Nephron (organoid): ENCODE results near the gene HDAC3.

ENCODE experiments used
- H3K27ac Mint-ChIP-seq, 3 experiments: 2 replicates each; pipeline ENCODE4 v1.8.0; 2020; ENCODE audit warnings: mixed read lengths in 3 of 3, mild to moderate bottlenecking in 2 of 3, moderate library complexity in 1 of 3
- H3K27me3 Mint-ChIP-seq: 2 replicates; pipeline ENCODE4 v1.8.0; 2021; ENCODE audit warnings: low read depth, mild to moderate bottlenecking, moderate library complexity, mixed read lengths
- H3K36me3 Mint-ChIP-seq: 2 replicates; pipeline ENCODE4 v1.8.0; 2020; ENCODE audit warnings: low read depth, mixed read lengths
- H3K4me1 Mint-ChIP-seq: 2 replicates; pipeline ENCODE4 v1.8.0; 2020; ENCODE audit warnings: mixed read lengths
- H3K4me3 Mint-ChIP-seq, 3 experiments: 2 replicates each; pipeline ENCODE4 v1.8.0; 2020; ENCODE audit warnings: mild to moderate bottlenecking in 3 of 3, mixed read lengths in 3 of 3, moderate library complexity in 2 of 3
- H3K9me3 Mint-ChIP-seq: 2 replicates; pipeline ENCODE4 v1.8.0; 2020; ENCODE audit warnings: mixed read lengths
- CTCF ChIP-seq, 3 experiments: fragments of 200-600 bp; sonication (generic); IDR thresholded peaks; one replicate each; pipeline ENCODE4 v1.5.0; 2021; ENCODE audit warnings: antibody characterized with exemption in 3 of 3; ENCODE audit not compliant: unreplicated experiment in 3 of 3

Gene HDAC3

GRCh38 chr5:141672841-141673813 is 36.5 kb upstream of the HDAC3 start:
- H3K4me1 Mint-ChIP-seq, result no peaks in the 10 kb centered on the region

GRCh38 chr5:141672071-141672840 is 35.6 kb upstream of the HDAC3 start:
- no peaks in the 10 kb centered on the region for H3K9me3 Mint-ChIP-seq
- no peak overlapping the region for H3K4me3 Mint-ChIP-seq
- peaks cover 4% of the 10 kb centered on the region for H3K27me3 Mint-ChIP-seq
- no peak overlapping the region for H3K27ac Mint-ChIP-seq
- TF ChIP-seq CTCF (IDR thresholded peaks at IDR 0.05; ENCODE audit: unreplicated experiment in 3 of 3), result no peak
- H3K36me3 Mint-ChIP-seq, result peaks cover 7% of the 10 kb centered on the region
- H3K4me1 Mint-ChIP-seq, result no peaks in the 10 kb centered on the region

More at GRCh38 chr5:141672841-141673813, 36.5 kb upstream of the HDAC3 start:
- Mint-ChIP-seq H3K36me3 (peaks cover 10% of the 10 kb centered on the region), H3K27me3 (peaks cover 7% of the 10 kb centered on the region), H3K9me3 (no peaks in the 10 kb centered on the region), H3K4me3 (no peak overlapping the region), H3K27ac (peak overlapping the region in 2 of 3 experiments; percentile 6 to 64)
- TF ChIP-seq CTCF (IDR thresholded peaks at IDR 0.05; ENCODE audit: unreplicated experiment in 3 of 3), result no peak

- no peaks in the 10 kb centered on the region for H3K9me3 Mint-ChIP-seq
- no peak for TF ChIP-seq CTCF (IDR thresholded peaks at IDR 0.05; ENCODE audit: unreplicated experiment in 3 of 3)
Measured at GRCh38 chr5:141669520-141669919, 32.9 kb upstream of the HDAC3 start.

GRCh38 chr5:141668601-141669265 is 32.1 kb upstream of the HDAC3 start:
- Mint-ChIP-seq H3K4me1 (no peaks in the 10 kb centered on the region), H3K27me3 (peaks cover 7% of the 10 kb centered on the region), H3K27ac (no peak overlapping the region), H3K9me3 (no peaks in the 10 kb centered on the region), H3K36me3 (peaks cover 6% of the 10 kb centered on the region), H3K4me3 (no peak overlapping the region)
- TF ChIP-seq CTCF (IDR thresholded peaks at IDR 0.05; ENCODE audit: unreplicated experiment in 3 of 3), result no peak

More at GRCh38 chr5:141669520-141669919, 32.9 kb upstream of the HDAC3 start:
- Mint-ChIP-seq H3K36me3 (peaks cover 6% of the 10 kb centered on the region), H3K4me1 (no peaks in the 10 kb centered on the region), H3K27ac (no peak overlapping the region), H3K4me3 (no peak overlapping the region), H3K27me3 (peaks cover 7% of the 10 kb centered on the region)

- no peaks in the 10 kb centered on the region for H3K4me1 Mint-ChIP-seq
- no peak overlapping the region for H3K27ac Mint-ChIP-seq
- H3K36me3 Mint-ChIP-seq, result peaks cover 10% of the 10 kb centered on the region
Measured at GRCh38 chr5:141665995-141666940, 29.6 kb upstream of the HDAC3 start.

More at GRCh38 chr5:141665995-141666940, 29.6 kb upstream of the HDAC3 start:
- no peaks in the 10 kb centered on the region for H3K9me3 Mint-ChIP-seq
- peaks cover 7% of the 10 kb centered on the region for H3K27me3 Mint-ChIP-seq
- TF ChIP-seq CTCF (IDR thresholded peaks at IDR 0.05; ENCODE audit: unreplicated experiment in 3 of 3), result no peak
- H3K4me3 Mint-ChIP-seq, result no peak overlapping the region
